Measurements from ENCODE around the gene ALS2CL. TPM values are rescaled to one million over a fixed set of nuclear protein-coding genes. Genes with fewer than 3 reads are reported as not detected.

The ALS2CL gene
- total RNA-seq, 3 donors from 2014 or later, result 28.5 to 68.1 (median 43.7) TPM

GRCh38 chr3:46646700-46647099, 46.8 kb downstream of the ALS2CL start:
- intact Hi-C loops (cut with DNase I, micrococcal nuclease), result no loop called here
- H3K9me3 ChIP-seq, result no peaks in the 10 kb centered on the region
- ATAC-seq, result no peak

GRCh38 chr3:46643701-46644100, 49.8 kb downstream of the ALS2CL start:
- DNase-seq, result no peak
- no peak overlapping the region for H3K4me3 ChIP-seq
- intact Hi-C loops (cut with DNase I, micrococcal nuclease), result no loop called here
- H3K36me3 ChIP-seq (ENCODE audit: low read depth), result no peaks in the 10 kb centered on the region
- H3K4me1 ChIP-seq (ENCODE audit: low read depth), result no peaks in the 10 kb centered on the region
- ATAC-seq, result no peak
- no peak for TF ChIP-seq CTCF (IDR thresholded peaks at IDR 0.05)
- peaks cover 4% of the 10 kb centered on the region for H3K9me3 ChIP-seq

More at GRCh38 chr3:46646700-46647099, 46.8 kb downstream of the ALS2CL start:
- no peak for DNase-seq
- no peak overlapping the region for H3K4me3 ChIP-seq
- TF ChIP-seq CTCF (IDR thresholded peaks at IDR 0.05), result no peak
- H3K4me1 ChIP-seq (ENCODE audit: low read depth), result no peaks in the 10 kb centered on the region
- H3K36me3 ChIP-seq (ENCODE audit: low read depth), result no peaks in the 10 kb centered on the region

- H3K4me1 ChIP-seq (ENCODE audit: low read depth), result no peaks in the 10 kb centered on the region
- ATAC-seq, result no peak
- no peaks in the 10 kb centered on the region for H3K36me3 ChIP-seq (ENCODE audit: low read depth)
- no peak for TF ChIP-seq CTCF (IDR thresholded peaks at IDR 0.05)
- no peak for DNase-seq
- peaks cover 4% of the 10 kb centered on the region for H3K9me3 ChIP-seq
- intact Hi-C loops (cut with DNase I, micrococcal nuclease), result no loop called here
- H3K4me3 ChIP-seq, result no peak overlapping the region
Measured at GRCh38 chr3:46642971-46643370, 50.5 kb downstream of the ALS2CL start.

GRCh38 chr3:46640927-46641326, 52.6 kb downstream of the ALS2CL start:
- no peaks in the 10 kb centered on the region for H3K36me3 ChIP-seq (ENCODE audit: low read depth)
- intact Hi-C loops (cut with DNase I, micrococcal nuclease), result no loop called here
- DNase-seq, result no peak
- no peak for TF ChIP-seq CTCF (IDR thresholded peaks at IDR 0.05)
- no peak overlapping the region for H3K4me3 ChIP-seq
- ATAC-seq, result no peak
- H3K4me1 ChIP-seq (ENCODE audit: low read depth), result no peaks in the 10 kb centered on the region
- H3K9me3 ChIP-seq, result peaks cover 4% of the 10 kb centered on the region

GRCh38 chr3:46639221-46639620, 54.3 kb downstream of the ALS2CL start:
- H3K9me3 ChIP-seq, result peaks cover 4% of the 10 kb centered on the region
- no peaks in the 10 kb centered on the region for H3K4me1 ChIP-seq (ENCODE audit: low read depth)
- DNase-seq, result no peak
- ATAC-seq, result no peak
- no peaks in the 10 kb centered on the region for H3K36me3 ChIP-seq (ENCODE audit: low read depth)
- intact Hi-C loops (cut with DNase I, micrococcal nuclease), result no loop called here
- no peak overlapping the region for H3K4me3 ChIP-seq
- no peak for TF ChIP-seq CTCF (IDR thresholded peaks at IDR 0.05)

- DNase-seq, result no peak
- intact Hi-C loops (cut with DNase I, micrococcal nuclease), result loop anchor here in 1 of 2 donors (5.0 kb wide), 1 partner anchor 148 kb away; no protein-coding TSS in a partner anchor
- Histone ChIP-seq H3K4me3 (no peak overlapping the region), H3K36me3 (ENCODE audit: low read depth) (no peaks in the 10 kb centered on the region), H3K9me3 (no peaks in the 10 kb centered on the region), H3K4me1 (ENCODE audit: low read depth) (peaks cover 4% of the 10 kb centered on the region)
- no peak for TF ChIP-seq CTCF (IDR thresholded peaks at IDR 0.05)
- no peak for ATAC-seq
Measured at GRCh38 chr3:46634856-46635255, 58.6 kb downstream of the ALS2CL start.

Data from mucosa of descending colon (tissue), 3 donors.